K562 (cell line): ENCODE data around the gene SLC22A6. TPM values are rescaled to one million over a fixed set of nuclear protein-coding genes. Genes with fewer than 3 reads are reported as not detected.

Experiments
- CXXC5 ChIP-seq: fragments of 250-450 bp; sonication (Bioruptor Pico); IDR thresholded peaks from 2 replicates; pipeline ENCODE4 v1.8.0; 2022; ENCODE audit warnings: inconsistent platforms, mild to moderate bottlenecking, moderate library complexity
- IRF9 ChIP-seq: fragments of 450-650 bp; IDR thresholded peaks from 2 replicates; pipeline ENCODE4 v1.6.1; 2016; ENCODE audit warnings: missing biosample characterization, missing genetic modification characterization
- MXI1 ChIP-seq: IDR thresholded peaks from 2 replicates; pipeline ENCODE4 v1.6.1; 2011; ENCODE audit warnings: low read depth, mild to moderate bottlenecking, improper control_type of control experiment, low read length
- RAD21 ChIP-seq, 2 experiments: fragments of 250-450 bp in 1 of 2; fragments of 450-650 bp in 1 of 2; sonication (Bioruptor Pico) in 1 of 2; formaldehyde crosslinking in 1 of 2; IDR thresholded peaks in 1 of 2; conservative IDR thresholded peaks in 1 of 2; 2 replicates each; pipeline versions ENCODE4 v1.4.0 to v1.8.0; 2020 to 2022; ENCODE audit warnings: mild to moderate bottlenecking in 2 of 2, moderate library complexity in 1 of 2
- SIN3B ChIP-seq: fragments of 450-650 bp; IDR thresholded peaks from 2 replicates; pipeline ENCODE4 v1.6.1; 2017; ENCODE audit warnings: low read depth, mild to moderate bottlenecking, moderate library complexity
- SMC3 ChIP-seq: conservative IDR thresholded peaks from 2 replicates; pipeline ENCODE4 v1.6.1; 2011; ENCODE audit warnings: low read depth, low read length, improper control_type of control experiment; ENCODE audit not compliant: insufficient read depth
- U2AF1 ChIP-seq: fragments of 200-400 bp; formaldehyde crosslinking; optimal IDR thresholded peaks from 2 replicates; pipeline ENCODE3; 2017; ENCODE audit warnings: mild to moderate bottlenecking, low read depth, low read length, moderate library complexity
- ZNF589 ChIP-seq: fragments of 200-800 bp; sonication (Bioruptor generic); IDR thresholded peaks from 2 replicates; pipeline ENCODE4 v1.6.1; 2016; ENCODE audit warnings: low read depth, missing genetic modification characterization, missing compliant biosample characterization
- ZNF695 ChIP-seq: fragments of 450-650 bp; formaldehyde crosslinking; IDR thresholded peaks from 2 replicates; pipeline ENCODE4 v1.4.0; 2020; ENCODE audit warnings: mild to moderate bottlenecking, moderate library complexity
- polyA plus RNA-seq, 8 experiments: library from polyadenylated mRNA; depleted of rRNA in 4 of 8; stranded (reverse) in 5 of 8; unstranded in 3 of 8; fragments of >200 nt; fragmentation: Nextera tagmentation in 2 of 8; fragmentation: Illumina TruSeq in 1 of 8; extraction: Ambion mirVana in 2 of 8; extraction: Trizol in 1 of 8; gene quantifications; 2 replicates each; pipeline versions ENCODE4 v1.2.1 to v1.2.3, GENCODE V29; 2011 to 2014; ENCODE audit warnings: inconsistent platforms in 1 of 8, missing spikeins in 1 of 8
- total RNA-seq, 7 experiments: library from RNA; depleted of rRNA in 6 of 7; stranded (reverse); fragments of >200 nt in 6 of 7; fragmentation: Illumina TruSeq in 2 of 7; extraction: Trizol in 2 of 7; gene quantifications; 2 replicates each; pipeline versions ENCODE4 v1.2.1 to v1.2.3, GENCODE V29; 2011 to 2021; ENCODE audit warnings: low replicate concordance in 1 of 7
- TF ChIP-seq, protein P1 (sequence below), 2 experiments: fragments of 450-650 bp; formaldehyde crosslinking in 1 of 2; IDR thresholded peaks; 2 replicates each; pipeline versions ENCODE4 v1.4.0 to v1.6.1; 2014 to 2020; ENCODE audit warnings: mild to moderate bottlenecking in 2 of 2, borderline replicate concordance in 1 of 2, low read depth in 1 of 2

Gene SLC22A6
- total and polyA plus RNA-seq, 9 of the 15 experiments (the other 6 are each of a cell fraction or from before 2014, with no cell fraction given): not detected

DNA sequence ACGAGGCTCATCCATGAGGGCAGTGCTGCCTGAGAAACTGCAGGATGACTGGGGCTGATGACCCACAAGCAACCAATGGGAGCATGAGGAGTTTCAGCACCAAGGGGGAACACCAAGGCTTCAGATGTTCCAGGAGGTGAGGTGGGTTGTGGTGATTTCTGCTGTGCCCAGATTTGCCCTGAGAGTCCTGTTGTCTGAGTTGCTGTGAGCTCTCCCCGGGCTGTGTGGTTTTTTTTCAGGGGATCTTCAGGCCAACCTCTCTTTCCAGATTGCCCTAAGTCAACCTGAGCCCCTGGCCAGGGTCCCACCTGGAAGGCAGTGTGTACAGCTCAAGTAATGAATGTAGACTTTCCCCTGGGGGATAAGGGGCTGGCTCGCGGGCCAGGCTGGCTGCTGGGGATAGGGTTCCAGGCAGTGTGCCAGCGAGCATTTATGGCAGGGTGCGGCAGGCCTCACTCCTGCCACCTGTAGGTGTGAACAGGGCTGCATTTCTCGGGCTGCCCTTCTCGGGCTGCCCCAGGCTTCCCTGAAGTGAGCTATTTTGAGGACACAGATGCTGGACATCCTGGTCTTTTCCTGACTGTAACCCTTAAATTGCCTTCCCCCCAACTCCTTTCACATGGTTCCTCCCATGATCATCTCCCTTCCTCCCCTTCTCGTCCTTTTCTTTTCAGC is 9.8 kb downstream of the SLC22A6 start (continued):
- TF ChIP-seq MXI1 (no peak), RAD21 (CRISPR knock-in tag; conservative IDR thresholded peaks at IDR 0.05 in 1 of 2, IDR thresholded peaks at IDR 0.05 in 1 of 2) (peak; percentile 23 to 26; a peak in 1 of 4 replicates), SMC3 (0 out of 2 replicates have a peak, but pooled peaks have one; percentile 29), ZNF695 (CRISPR knock-in tag) (no peak), U2AF1 (no peak), ZNF589 (CRISPR knock-in tag) (no peak), IRF9 (tag) (no peak), CXXC5 (CRISPR knock-in tag) (no peak), SIN3B (no peak)
- TF ChIP-seq, protein P1, sequence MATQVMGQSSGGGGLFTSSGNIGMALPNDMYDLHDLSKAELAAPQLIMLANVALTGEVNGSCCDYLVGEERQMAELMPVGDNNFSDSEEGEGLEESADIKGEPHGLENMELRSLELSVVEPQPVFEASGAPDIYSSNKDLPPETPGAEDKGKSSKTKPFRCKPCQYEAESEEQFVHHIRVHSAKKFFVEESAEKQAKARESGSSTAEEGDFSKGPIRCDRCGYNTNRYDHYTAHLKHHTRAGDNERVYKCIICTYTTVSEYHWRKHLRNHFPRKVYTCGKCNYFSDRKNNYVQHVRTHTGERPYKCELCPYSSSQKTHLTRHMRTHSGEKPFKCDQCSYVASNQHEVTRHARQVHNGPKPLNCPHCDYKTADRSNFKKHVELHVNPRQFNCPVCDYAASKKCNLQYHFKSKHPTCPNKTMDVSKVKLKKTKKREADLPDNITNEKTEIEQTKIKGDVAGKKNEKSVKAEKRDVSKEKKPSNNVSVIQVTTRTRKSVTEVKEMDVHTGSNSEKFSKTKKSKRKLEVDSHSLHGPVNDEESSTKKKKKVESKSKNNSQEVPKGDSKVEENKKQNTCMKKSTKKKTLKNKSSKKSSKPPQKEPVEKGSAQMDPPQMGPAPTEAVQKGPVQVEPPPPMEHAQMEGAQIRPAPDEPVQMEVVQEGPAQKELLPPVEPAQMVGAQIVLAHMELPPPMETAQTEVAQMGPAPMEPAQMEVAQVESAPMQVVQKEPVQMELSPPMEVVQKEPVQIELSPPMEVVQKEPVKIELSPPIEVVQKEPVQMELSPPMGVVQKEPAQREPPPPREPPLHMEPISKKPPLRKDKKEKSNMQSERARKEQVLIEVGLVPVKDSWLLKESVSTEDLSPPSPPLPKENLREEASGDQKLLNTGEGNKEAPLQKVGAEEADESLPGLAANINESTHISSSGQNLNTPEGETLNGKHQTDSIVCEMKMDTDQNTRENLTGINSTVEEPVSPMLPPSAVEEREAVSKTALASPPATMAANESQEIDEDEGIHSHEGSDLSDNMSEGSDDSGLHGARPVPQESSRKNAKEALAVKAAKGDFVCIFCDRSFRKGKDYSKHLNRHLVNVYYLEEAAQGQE (IDR thresholded peaks at IDR 0.05; ENCODE audit: borderline replicate concordance): peak; percentile 31; the same call in 1 of the 2 replicates
- TF ChIP-seq, protein P1 (CRISPR knock-in tag; IDR thresholded peaks at IDR 0.05; ENCODE audit: low read depth): no peak
